Measurements from ENCODE around the gene SLC26A6. TPM values are rescaled to one million over a fixed set of nuclear protein-coding genes. Genes with fewer than 3 reads are reported as not detected.

Gene SLC26A6
- total and polyA plus RNA-seq, 2 donors (not counting 1 experiment from before 2014, with no cell fraction given): 22.5 to 26.7 TPM

DNA sequence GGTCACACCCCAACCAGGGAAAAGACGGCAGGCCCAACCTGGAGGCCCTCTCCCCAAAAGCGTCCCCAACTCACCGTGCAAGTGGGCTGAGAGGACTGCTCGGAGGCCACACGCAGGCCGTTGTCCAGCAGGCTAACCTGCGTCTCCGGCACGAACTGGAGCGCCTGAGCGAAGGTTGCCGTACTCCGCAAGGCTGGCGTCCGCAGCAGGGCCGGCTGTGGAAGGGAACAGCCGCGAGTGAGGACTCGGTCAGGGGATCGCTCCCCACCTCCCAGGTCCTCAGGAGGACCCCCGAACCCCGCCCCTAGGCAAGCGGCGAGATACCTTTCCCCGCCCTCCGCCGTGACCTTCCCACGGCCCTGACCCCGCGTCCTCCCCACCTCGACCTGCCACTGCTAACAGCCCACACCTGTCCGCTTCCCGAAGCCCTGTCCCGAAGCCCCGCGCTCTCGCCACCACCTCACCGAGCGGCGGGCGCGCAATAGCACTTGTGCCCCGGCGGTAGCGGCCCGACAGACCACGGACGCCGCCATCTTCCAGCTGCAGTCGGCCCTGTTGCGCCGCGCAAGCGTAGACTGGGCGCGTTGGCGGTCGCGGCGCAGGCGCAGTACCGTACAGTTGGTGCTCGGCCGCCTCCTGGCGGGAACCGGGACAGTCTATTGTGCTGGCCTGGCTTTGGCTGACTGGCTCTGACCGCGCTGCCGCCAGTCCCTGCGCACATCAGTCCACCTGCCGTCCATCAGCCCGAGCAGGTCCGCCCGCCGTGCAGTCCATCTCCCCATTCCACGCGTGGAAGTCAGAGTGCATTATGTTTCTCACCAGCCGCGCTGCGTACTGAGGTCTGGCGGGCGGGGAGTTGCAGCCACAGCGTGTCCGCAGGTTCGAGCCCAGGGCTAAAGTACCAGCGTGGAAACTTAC lies 25.9 kb downstream of the SLC26A6 start, which contains the start of gene UQCRC1:
Gene UQCRC1, minus strand, starts transcription at position 559 of the 918 bp plus-strand sequence. Its CDS starts 26 bp downstream, at position 533.
- intact Hi-C loops (cut with micrococcal nuclease): loop anchor here (1.0 to 2.0 kb wide), 6 partner anchors 26 to 368 kb away; partner anchors contain the start of genes IP6K2, SLC26A6 and ZNF589
- Mint-ChIP-seq H3K4me1 (peaks cover 15% of the 10 kb centered on the region), H3K27me3 (no peaks in the 10 kb centered on the region), H3K27ac (peak within 1 kb of the TSS; percentile 98), H3K9me3 (ENCODE audit: insufficient read depth) (no peaks in the 10 kb centered on the region), H3K4me3 (peak within 1 kb of the TSS; percentile 100)
- peak within 1 kb of the TSS; percentile 99 for H2AFZ ChIP-seq (ENCODE audit: insufficient read depth, low read depth, low read length, poor library complexity, severe bottlenecking)
- ATAC-seq (ENCODE audit: low read depth) (peak; percentile 99), DNase-seq (peak; percentile 95)
- ChIA-PET POLR2A (interaction anchor here (0.6 kb wide), 1 partner anchor 92 kb away, joined by 3 read pairs; no protein-coding TSS in a partner anchor), CTCF (interaction anchor here (0.7 to 5.0 kb wide), 2 partner anchors 27 to 209 kb away, joined by 5 to 35 read pairs; partner anchors contain the start of gene SLC26A6)
- peak within 1 kb of the TSS; percentile 72 to 90 for H3K27ac ChIP-seq (ENCODE audit: low read length in 2 of 2)
- H3K4me3 ChIP-seq (ENCODE audit: control extremely low read depth in 1 of 5, extremely low read depth in 1 of 5, insufficient read depth in 1 of 5, low read depth in 2 of 5, low read length in 4 of 5): peak within 1 kb of the TSS; percentile 68 to 99 (median 94)
- peak within 1 kb of the TSS; percentile 90 for H3K4me2 ChIP-seq (replicated peaks; ENCODE audit: low read depth, low read length, poor library complexity, severe bottlenecking)
- TF ChIP-seq EZH2 (IDR thresholded peaks at IDR 0.05; ENCODE audit: borderline replicate concordance, insufficient read depth, low read depth, low read length, poor library complexity, severe bottlenecking): no peak
- TF ChIP-seq, protein P1, sequence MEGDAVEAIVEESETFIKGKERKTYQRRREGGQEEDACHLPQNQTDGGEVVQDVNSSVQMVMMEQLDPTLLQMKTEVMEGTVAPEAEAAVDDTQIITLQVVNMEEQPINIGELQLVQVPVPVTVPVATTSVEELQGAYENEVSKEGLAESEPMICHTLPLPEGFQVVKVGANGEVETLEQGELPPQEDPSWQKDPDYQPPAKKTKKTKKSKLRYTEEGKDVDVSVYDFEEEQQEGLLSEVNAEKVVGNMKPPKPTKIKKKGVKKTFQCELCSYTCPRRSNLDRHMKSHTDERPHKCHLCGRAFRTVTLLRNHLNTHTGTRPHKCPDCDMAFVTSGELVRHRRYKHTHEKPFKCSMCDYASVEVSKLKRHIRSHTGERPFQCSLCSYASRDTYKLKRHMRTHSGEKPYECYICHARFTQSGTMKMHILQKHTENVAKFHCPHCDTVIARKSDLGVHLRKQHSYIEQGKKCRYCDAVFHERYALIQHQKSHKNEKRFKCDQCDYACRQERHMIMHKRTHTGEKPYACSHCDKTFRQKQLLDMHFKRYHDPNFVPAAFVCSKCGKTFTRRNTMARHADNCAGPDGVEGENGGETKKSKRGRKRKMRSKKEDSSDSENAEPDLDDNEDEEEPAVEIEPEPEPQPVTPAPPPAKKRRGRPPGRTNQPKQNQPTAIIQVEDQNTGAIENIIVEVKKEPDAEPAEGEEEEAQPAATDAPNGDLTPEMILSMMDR (IDR thresholded peaks at IDR 0.05): peak; percentile 81
- H3K9ac ChIP-seq (ENCODE audit: low read length): peak within 1 kb of the TSS; percentile 98
- H3K9me3 ChIP-seq (ENCODE audit: control extremely low read depth in 1 of 3, control insufficient read depth in 2 of 3, insufficient read depth in 1 of 3, low read length in 2 of 3): no peaks in the 10 kb centered on the region
- H4K20me1 ChIP-seq (ENCODE audit: control insufficient read depth, insufficient read depth, low read length, poor library complexity, severe bottlenecking): no peaks in the 10 kb centered on the region
- H3K4me1 ChIP-seq (ENCODE audit: control insufficient read depth in 2 of 2, insufficient read depth in 2 of 2, low read length in 2 of 2): peaks cover 10 to 14% of the 10 kb centered on the region in 2 donors
- H3K27me3 ChIP-seq (replicated peaks in 1 of 4; ENCODE audit: control extremely low read depth in 1 of 4, control insufficient read depth in 3 of 4, insufficient read depth in 4 of 4, low read length in 3 of 4): no peaks in the 10 kb centered on the region
- H3K79me2 ChIP-seq (ENCODE audit: control insufficient read depth, insufficient read depth, low read length): peaks cover 30% of the 10 kb centered on the region
- H3K36me3 ChIP-seq (replicated peaks in 1 of 2; ENCODE audit: control extremely low read depth in 1 of 2, control insufficient read depth in 1 of 2, extremely low read depth in 1 of 2, insufficient read depth in 2 of 2, low read length in 1 of 2): peaks cover 0 to 17% of the 10 kb centered on the region in 2 experiments
- WGBS (ENCODE audit: insufficient coverage): 4% methylated on average over 84 of the region's 86 CpGs

Measured in B cell (primary cell).